HG03095 (cell line): Measurements from ENCODE around the gene HMOX1.
"Not testable (repeated sequence)": the region's sequence is repeated elsewhere in the genome, so short reads cannot be mapped to it uniquely, and the experiment has no call there.

Source experiments
- ATAC-seq: cut with Tn5 transposase; IDR thresholded peaks from one replicate; pipeline ENCODE4 v1.9.1; 2021; ENCODE audit warnings: moderate library complexity; ENCODE audit not compliant: unreplicated experiment

The HMOX1 gene

GRCh38 chr22:35378621-35379020 is 2.3 kb upstream of the HMOX1 start:
- no peak for ATAC-seq

GRCh38 chr22:35379146-35379993 is 1.5 kb upstream of the HMOX1 start:
- ATAC-seq: no peak

- ATAC-seq: no peak
These were observed 883 bp upstream of the HMOX1 start for GRCh38 chr22:35380013-35380412.

- ATAC-seq: no peak
These were observed 621 bp downstream of the HMOX1 start for GRCh38 chr22:35381424-35382009.

- ATAC-seq: no peak
These were observed 2.8 kb downstream of the HMOX1 start for GRCh38 chr22:35383679-35384071.

GRCh38 chr22:35384527-35384926 is 3.6 kb downstream of the HMOX1 start:
- ATAC-seq: no peak

- ATAC-seq: no peak
These were observed 4.2 kb downstream of the HMOX1 start for GRCh38 chr22:35384975-35385588.

- ATAC-seq: no peak
These were observed 5.9 kb downstream of the HMOX1 start for GRCh38 chr22:35386670-35387288.

GRCh38 chr22:35390933-35391332 is 10.0 kb downstream of the HMOX1 start:
- ATAC-seq: no peak

GRCh38 chr22:35392357-35392756 is 11.5 kb downstream of the HMOX1 start:
- no peak for ATAC-seq

GRCh38 chr22:35393116-35394010 is 12.5 kb downstream of the HMOX1 start:
- no peak for ATAC-seq

GRCh38 chr22:35394011-35394312 is 13.1 kb downstream of the HMOX1 start:
- no peak for ATAC-seq

- ATAC-seq: no peak
These were observed 14.1 kb downstream of the HMOX1 start for GRCh38 chr22:35394810-35395563.

GRCh38 chr22:35396622-35397021 is 15.7 kb downstream of the HMOX1 start:
- not testable (repeated sequence) for ATAC-seq

GRCh38 chr22:35397095-35397904 is 16.4 kb downstream of the HMOX1 start:
- no peak for ATAC-seq

GRCh38 chr22:35398591-35398973 is 17.7 kb downstream of the HMOX1 start:
- no peak for ATAC-seq

- ATAC-seq: no peak
These were observed 18.3 kb downstream of the HMOX1 start for GRCh38 chr22:35399114-35399677.

- ATAC-seq: peak; percentile 80
These were observed 19.0 kb downstream of the HMOX1 start, which contains the start of gene MCM5 for GRCh38 chr22:35399678-35400500. TSS of gene MCM5 (plus strand) at chr22:35400140. CDS start at chr22:35400439, 299 bp downstream.
